ACHN (cell line): Measurements from ENCODE around the gene STX19.
"Not testable (repeated sequence)": the region's sequence is repeated elsewhere in the genome, so short reads cannot be mapped to it uniquely, and the experiment has no call there.

Experiments used
- DNase-seq: peaks from one replicate; pipeline ENCODE4 v3.0.0-alpha.2; 2015
- in situ Hi-C: cut with HindIII; loops from 2 replicates; pipeline ENCODE4 v1.10.0; 2017; ENCODE audit warnings: low sequenced_read_pairs, low pct_ligation_motif_present, low pct_unique_long_range_greater_than_20kb

The STX19 gene

DNA sequence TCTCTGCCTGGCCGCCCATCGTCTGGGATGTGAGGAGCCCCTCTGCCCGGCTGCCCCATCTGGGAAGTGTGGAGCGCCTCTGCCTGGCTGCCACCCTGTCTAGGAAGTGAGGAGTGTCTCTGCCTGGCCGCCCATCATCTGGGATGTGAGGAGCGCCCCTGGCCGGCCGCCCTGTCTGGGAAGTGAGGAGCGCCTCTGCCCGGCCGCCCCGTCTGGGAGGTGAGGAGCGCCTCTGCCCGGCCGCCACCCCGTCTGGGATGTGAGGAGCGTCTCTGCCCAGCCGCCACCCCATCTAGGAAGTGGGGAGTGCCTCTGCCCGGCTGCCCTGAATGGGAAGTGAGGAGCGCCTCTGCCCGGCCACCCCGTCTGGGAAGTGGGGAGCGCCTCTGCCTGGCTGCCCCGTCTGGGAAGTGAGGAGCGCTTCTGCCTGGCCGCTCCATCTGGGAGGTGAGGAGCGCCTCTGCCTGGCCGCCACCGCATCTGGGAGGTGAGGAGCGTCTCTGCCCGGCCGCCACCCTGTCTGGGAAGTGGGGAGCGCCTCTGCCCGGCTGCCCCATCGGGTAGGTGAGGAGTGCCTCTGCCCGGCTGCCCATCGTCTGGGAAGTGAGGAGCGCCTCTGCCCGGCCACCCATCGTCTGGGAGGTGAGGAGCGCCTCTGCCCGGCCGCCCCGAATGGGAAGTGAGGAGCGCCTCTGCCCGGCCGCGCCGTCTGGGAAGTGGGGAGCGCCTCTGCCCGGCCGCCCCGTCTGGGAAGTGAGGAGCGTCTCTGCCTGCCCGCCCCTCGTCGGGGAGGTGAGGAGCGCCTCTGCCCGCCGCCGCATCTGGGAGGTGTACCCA is 15.9 kb upstream of the STX19 start:
- DNase-seq, in situ Hi-C loops: not testable (repeated sequence)

DNA sequence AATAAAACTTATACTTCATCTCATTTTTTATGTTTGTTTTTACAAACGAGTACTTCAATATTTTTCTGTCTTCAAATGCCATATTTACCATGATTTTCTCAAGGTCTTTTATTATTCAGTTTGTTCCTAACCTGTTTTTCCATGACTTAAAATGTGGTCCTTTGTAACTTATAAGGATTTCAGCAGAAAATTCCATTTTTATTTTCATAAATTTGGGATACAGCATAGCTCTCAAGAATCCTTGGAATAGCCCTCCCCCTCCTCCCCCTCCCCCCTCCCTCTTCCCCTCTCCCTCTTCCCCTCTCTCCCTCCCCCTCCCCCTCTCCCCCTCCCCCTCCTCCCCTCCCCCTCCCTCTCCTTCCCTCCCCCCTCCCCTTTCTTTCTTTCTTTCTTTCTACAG is 14.9 kb upstream of the STX19 start:
- in situ Hi-C loops = no loop called here
- DNase-seq = no peak

DNA sequence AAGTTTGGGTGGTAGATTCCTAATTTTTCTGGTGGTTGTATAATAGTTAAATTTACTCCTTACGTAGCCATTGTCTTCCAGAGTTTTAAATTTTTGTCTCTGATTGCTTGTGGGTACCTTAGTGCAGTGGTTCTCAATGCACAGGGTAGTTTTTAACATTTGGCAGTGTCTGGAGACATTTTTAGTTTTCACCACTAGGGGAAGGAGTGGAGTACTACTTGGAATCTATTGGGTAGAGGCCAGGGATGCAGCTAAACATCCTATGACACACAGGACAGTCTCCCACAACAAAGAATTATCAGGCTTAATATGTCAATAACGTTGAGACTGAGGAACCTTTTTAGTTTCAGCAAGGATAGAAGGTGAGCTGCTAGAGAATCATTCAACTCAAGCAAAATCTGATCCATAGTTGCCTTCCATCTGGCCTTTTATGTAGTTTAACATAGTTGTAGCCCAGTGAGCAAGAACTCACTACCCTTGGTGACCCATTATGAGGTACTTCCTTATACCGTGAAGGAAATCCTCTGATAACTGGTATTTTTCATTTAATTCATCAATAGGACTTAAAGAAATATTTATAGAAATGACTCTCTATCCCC is 8.6 kb upstream of the STX19 start:
- in situ Hi-C loops = no loop called here

DNA sequence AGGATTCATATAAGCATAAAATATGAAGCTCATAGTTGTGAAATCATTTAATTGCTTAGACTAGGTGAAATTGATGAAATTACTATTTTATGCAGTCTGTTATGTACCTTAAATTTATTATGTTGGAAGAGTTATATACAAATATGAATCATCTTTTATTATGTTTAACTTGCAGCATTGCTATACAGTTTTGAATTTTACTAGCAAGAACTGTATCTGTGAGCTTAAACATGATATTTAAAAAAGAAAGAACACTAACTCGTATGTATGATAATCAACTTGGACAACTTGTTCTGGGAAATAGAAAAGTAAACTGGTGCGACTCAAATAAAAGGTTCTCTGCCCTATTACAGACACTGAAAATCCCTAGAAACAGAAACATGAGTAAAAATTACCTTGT is 1.8 kb downstream of the STX19 start:
- in situ Hi-C loops = no loop called here
- DNase-seq = no peak

More for the DNA sequence above, 8.6 kb upstream of the STX19 start:
- peak; percentile 54 for DNase-seq

DNA sequence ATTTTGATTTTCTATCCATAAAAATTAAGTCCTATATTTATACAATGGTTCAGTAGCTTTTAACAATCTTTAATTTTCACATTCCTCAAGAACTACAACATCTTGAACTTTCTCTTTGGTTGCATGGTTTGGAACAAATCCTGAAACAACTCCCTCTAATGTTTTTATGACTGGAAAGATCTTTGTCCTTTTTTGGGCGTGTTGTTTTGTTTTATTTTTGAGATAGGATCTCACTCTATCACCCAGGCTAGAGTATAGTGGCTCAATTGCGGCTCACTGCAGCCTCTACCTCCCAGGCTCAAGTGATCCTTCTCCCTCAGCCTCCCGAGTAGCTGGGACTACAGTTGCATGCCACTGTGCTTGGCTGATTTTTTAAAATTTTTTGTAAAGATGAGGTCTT is 4.0 kb downstream of the STX19 start:
- DNase-seq = no peak
- in situ Hi-C loops = no loop called here

DNA sequence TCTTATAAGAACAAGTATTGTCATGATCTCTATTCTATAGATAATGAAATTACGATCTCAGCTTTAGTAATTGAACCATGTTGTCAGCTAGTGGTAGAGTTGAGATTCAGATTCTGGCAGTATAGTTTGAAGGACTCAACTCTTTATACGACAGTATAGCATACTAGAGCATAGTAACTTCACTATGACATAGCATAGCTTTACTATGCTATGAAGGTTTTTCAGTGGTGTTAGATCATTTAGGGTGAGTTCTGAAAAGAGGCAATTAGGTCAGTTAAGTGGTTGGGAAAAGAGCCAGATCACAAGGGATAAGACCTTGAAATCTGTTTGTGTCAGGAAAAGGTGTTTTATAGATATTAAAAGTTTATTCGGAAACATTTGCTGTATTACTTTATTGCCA is 8.1 kb downstream of the STX19 start:
- in situ Hi-C loops = no loop called here
- DNase-seq = no peak

DNA sequence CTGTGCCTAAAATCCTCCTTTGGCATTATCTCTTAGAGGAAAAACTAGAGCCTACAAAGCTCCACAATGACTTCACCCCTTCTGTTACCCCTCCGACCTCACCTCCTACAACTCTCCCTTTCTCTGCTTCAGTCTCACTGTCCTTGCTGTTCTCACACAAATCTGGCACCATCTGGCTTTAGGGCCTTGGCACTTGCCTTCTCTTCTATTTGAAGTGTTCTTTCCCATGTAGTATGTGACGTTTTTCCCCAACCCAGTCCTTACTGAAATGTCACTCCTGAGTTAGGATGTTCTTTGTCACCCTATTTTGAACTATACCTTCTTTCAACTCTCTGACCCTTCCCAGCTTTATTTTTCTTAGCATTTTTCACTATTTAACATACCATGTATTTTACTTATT is 8.7 kb downstream of the STX19 start:
- DNase-seq = no peak
- in situ Hi-C loops = no loop called here

DNA sequence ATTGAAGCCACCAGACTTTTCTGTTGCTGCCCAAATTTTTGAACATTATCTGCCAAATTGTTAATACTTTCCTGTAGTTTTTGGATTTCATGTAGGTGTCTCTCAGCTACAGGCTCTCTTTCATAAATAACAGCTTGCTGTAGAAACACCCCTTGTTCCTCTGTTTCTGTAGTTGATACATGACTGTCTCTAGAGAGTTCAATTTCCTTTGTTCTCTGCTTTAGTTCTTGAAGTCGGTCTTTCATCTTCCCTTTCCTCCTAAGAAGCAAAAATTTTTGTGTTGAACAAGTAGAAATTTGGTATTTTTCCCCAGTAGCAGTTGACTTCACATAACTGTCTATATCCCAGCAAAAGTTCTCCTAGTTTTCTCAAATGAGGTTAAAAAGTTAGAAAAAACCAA is 13.4 kb downstream of the STX19 start:
- no peak for DNase-seq
- in situ Hi-C loops = no loop called here

DNA sequence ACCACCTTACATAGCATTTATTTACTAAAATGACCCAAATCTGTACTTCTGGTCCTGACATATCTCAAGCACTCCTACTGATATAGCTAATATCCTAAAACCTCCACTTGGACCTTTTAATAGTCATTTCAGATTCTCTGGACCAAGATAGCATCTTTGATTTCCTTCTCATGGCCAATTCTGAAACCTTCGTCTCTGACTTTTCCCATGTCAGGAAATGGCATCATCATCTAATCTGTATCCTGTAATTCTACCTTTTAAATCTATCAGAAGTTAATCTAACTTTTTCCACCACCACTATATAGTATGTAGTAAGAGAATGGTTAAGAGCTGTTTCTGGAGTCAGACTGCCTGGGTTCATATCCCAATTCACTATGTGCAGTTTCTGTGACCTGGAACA is 16.2 kb downstream of the STX19 start:
- no peak for DNase-seq
- in situ Hi-C loops = no loop called here

DNA sequence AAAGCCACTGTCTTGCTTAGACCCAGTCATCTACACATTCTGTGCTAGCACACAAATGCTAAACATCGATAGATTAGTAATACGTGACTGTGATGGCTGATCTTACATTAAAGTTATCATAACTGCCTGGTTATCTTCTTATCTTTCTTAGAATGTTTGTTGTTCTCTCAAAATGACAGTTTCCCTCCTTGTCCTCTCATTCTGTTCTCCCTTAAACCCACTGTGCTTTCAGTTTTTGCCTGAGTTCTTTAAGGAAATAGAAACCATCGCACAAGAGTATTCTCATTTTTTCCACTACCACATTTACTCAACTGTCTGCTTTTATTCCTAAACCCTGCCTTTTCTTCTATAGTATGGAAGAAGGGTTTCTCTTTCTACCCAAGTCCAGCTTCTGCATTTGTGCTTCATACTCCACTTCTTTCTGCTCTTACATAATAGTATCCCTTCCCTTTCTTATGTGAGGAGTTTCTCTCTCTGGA is 17.1 kb downstream of the STX19 start:
- no peak for DNase-seq
- in situ Hi-C loops = no loop called here

DNA sequence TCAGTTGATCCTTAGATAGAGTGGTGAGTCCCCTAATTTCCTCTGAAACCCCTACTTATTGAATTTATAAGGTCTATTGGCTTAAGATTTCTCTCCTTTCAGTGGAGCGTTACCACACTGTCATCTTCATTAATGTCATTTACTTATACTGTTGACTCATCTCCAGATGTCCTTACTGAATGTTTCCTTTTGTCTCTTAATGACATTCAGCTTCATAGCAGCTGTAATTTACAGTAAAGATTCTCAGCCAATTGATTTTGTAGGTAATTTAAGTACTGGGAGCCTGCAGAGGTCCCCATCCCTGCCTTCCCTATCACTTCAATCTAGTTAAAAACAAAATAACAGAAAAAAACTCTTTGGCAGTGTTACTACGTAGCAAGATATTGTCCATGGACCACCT is 18.8 kb downstream of the STX19 start:
- DNase-seq = no peak
- in situ Hi-C loops = no loop called here

DNA sequence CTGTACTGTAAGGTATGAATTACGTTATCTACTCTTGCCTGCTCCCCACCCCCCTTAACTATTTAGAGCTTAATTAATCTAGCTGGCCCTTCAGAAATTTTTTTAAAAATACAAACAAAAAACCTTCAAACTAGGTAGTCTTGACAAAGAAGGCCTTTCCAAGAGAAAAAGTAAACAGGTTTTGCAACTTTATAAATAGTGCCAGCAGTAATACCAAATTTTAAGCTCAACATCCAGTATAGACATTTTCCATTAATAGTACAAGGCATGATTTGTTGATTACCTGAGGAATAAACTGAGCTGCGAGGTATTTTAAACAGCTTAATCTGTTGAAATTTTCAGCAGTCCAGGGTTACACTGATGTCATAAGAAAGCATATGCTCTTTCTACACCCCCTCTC is 20.1 kb downstream of the STX19 start:
- DNase-seq = no peak
- in situ Hi-C loops = no loop called here

DNA sequence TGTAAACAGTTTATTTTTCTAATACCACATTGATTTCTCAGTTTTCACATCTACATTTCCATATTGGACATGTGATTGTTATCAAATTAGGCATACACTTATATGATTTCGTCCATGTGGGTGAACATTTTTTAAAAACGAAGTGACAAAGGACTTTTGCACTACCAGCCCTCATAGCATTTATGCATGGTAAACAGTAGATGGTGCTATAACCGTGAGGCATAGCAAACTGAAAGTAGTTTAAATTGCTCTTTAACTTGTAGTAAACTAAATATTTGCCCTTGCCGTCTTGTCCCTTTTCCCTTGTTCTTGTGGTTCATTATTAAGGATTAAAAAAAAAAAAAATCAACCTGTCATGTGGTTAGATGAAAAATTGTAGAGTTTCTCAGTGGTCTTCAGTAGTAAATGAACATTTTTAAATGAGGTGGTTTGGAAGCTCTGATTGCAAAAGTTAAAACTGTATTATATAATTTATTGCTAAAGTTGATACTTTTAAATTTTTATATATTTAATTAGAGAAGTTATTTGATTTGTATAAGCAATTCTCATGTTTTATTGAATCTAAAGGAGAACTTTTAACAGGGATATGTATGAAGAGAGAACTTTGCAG is 24.0 kb downstream of the STX19 start:
- DNase-seq = peak; percentile 69
- in situ Hi-C loops = no loop called here

DNA sequence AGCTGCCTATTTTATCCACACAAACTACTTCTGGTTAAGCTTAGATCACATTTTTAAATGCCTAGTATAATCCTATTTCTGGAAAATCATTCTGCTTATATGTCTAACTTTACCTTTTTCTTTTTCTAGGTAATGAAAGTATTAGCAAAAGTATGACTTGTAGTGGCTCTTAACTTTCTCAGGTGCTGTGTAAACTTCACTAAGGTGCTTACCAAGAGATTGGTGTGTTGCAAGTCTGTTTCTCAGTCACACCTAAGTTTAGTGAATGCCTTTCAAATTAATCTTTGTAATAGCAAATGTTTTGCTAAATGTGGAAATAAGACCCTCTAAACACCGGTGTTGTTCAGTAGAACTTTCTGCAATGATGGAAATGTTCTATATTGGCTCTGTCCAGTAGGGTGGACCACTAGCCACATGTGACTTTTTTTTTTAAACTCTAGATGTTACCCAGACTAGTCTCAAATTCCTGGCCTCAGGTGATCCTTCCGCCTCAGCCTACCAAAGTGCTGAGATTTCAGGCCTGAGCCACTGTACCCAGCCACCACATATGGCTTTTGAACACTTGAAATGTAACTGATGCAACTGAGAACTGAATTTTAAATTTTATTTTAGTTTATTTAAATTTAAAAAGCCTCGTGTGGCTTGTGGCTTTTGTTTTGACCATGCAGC is 26.4 kb downstream of the STX19 start:
- in situ Hi-C loops = no loop called here

DNA sequence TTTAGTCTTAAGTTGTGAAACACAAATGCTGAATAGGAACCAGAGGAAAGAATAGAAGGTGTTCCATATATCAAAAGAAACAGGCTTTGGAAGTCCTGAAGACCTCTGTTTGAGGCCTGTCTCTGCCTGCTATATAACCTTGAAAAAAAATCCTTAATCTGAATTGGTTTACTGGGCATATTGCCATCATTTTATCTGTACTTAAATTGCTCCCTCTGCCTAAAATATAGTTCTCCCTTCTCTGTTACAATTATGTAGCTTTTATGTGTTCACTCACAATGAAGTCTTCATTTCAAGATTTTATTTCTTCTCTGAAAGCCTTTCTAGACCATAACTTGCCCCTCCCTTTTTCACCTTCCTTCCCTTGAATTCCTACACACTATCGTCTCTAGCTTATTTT is 27.2 kb downstream of the STX19 start:
- in situ Hi-C loops = no loop called here
- DNase-seq = no peak

More for the DNA sequence above, 26.4 kb downstream of the STX19 start:
- DNase-seq = no peak

DNA sequence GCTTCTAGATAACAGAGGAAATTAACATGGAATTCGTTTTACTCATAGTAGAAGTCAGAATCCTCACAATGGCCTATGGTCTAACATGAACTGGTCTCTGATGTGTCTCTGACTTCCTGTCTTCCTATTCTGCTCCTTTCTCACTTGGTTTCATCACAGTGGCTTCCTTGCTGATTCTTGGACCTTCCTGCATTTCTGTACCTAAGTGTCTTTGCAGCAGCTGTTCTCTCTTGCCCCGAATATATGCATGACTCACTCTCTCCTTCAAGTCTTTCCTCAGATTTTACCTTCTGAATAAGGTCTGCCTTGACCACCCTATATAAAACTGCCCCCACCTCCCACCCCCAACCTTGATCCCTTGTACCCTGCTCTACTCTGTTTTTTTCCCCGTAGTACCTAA is 34.3 kb downstream of the STX19 start:
- DNase-seq = no peak
- in situ Hi-C loops = no loop called here

DNA sequence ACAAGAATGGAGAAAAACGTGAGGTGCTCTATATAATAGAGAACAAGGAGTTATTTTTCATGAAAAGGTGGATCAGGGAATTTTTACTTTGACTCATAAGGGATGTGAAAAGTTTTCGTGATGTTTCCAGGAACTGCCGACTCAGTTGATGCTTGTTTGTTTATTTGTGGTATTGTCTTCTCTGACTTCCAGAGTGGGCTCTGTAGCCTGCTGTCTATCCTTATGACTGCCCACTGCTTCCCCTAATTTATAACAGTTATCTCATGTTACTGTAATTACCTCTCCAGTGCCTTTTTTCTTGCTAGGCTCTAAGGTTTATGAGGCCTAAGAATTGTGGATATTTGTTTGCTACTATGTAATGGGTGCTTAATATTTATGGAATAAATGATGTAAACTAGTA is 36.2 kb downstream of the STX19 start:
- in situ Hi-C loops = no loop called here
- DNase-seq = no peak

DNA sequence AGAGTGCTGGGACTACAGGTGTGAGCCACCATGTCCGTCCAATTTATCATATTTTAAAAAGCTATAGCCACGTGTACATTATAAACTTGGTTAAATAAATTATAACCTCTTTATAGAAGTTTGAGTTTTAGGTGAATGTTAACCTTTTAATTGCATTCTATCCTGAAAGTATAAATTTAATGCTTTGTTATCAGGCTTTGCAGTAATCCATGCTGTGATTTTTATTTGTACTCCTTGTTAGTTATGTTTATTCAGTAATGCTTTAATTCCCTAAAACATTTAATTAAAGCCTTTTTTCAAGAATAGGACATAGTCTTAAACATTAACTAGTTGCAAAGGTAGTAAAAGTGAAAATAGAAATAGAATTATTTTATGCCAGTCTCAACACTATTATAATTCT is 36.8 kb downstream of the STX19 start:
- in situ Hi-C loops = no loop called here
- no peak for DNase-seq

DNA sequence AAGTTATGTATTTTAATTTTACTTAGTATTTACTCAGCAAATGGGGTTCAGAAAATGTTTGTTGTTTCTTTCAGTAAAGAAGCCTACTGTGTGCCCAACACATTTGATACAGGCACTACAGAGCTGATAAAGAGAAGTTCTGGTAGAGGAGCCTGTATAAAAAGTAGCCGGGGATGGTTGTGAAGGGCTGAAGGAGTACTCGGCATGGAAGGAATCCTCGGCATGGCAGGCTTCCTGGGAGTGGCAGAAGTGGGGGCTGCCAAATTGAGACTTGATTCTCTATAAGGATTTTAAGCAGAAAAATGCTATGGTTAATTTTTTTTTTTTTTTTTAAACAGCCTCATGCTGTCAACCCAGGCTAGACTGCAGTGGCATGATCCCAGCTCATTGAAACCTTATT is 39.2 kb downstream of the STX19 start:
- in situ Hi-C loops = no loop called here
- DNase-seq = no peak
